Measurements from ENCODE around the gene ZNF154.

Gene ZNF154

DNA sequence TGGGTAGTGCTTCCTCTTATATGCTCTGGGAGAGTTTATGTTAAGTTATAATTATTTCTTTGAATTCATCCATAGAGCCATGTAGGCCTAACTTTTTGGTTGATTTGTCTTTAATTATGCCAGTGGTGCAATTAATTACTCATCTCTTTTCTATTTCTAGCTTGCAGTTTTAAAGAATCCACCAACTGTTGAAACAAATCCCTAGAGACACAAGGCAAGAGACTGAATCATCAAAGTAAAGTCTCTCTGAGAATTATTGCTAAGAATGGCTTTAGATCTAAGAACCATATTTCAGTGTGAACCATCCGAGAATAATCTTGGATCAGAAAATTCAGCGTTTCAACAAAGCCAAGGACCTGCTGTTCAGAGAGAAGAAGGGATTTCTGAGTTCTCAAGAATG lies 33.1 kb downstream of the ZNF154 start:
- no peak for DNase-seq (ENCODE audit: low spot score)

DNA sequence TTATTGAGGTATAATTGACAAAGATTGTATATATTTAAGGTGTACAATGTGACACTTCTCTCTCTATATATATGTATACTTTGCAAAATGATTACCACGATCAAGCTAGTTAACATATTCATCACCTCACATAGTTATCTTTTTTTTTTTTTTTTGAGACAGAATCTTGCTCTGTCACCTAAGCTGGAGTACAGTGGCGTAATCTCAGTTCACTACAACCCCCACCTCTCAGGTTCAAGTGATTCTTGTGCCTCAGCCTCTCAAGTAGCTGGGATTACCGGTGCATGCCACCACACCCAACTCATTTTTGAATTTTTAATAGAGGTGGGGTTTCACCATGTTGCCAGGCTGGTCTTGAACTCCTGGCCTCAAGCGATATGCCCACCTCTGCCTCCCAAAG lies 36.5 kb downstream of the ZNF154 start:
- no peak for DNase-seq (ENCODE audit: low spot score)

DNA sequence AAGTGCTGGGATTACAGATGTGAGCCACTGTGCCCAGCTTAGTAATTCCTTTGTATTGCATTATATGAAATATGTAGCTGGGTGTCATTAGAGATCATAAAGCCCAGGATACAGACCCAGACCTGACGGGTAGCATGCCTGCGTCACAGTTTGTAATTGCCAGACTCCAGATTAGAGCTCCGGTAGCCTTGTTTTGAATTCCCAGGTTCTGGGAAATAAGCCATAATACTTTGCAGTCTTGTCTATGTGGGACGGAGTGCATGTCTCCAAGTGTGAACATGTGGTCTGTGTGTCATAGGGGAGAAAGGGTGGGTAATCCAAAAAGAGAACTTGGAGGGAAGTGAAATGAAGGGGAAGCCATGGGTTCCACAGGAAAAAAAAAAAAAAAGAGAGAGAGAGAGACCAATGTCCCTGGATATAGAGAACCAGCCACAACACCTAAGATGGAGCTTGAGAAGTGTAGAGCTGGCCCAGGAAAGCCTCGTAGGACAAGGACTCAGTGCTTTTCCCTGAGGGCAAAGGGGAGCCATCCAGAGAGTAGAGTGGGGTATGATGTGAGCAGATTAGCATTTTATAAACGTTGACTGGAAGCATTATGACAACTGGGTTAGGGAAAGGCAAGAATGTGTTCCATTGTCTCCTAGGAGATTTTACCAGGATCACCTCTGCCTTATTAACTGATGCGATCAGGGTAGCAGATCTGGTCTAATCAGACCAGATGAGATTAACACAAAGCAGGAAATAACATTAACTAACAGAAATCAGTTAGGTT lies 37.7 kb downstream of the ZNF154 start:
- no peak for DNase-seq (ENCODE audit: low spot score)

DNA sequence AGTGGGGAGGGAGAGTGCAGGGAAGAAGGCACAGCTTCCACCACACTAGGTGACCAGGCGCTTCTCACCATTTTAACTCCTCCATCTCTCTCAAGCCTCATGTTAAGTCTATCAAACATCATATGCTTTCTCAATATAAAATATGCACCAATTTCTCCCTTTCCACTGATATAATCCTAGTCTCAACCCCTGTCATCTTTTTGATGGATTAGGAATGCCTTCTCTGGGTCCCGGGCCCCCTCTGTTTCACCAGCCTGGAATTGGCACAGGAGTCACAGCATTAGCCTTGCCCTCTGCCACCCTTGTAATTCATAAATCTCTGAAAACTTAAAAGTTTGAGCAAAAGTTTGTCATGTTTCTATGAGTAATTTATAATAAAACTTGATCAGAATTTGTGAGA lies 40.4 kb downstream of the ZNF154 start, which contains the start of gene ZSCAN4:
TSS of gene ZSCAN4 (plus strand) at position 301 of the 400 bp plus-strand sequence. CDS start 7,211 bp downstream, outside the sequence.
- DNase-seq (ENCODE audit: low spot score) = no peak

DNA sequence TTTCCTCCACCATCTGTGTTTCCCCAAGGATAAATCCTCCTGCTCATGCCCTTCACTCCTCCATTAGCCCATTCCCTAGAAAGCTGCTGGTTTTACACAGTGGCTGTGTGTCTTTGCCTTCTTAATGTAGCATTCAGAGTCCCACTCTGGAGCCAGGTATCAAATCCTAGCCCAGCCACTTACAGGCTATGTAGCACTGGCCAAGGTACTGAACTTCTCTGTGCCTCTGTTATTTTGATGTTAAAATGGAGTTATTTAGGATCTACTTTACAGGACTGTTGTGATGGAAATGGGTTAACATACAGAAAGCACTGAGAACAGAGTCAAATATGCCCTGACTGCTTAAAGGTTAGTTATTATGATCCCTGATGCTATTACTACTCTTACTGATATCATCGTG lies 41.8 kb downstream of the ZNF154 start:
- no peak for DNase-seq (ENCODE audit: low spot score)

DNA sequence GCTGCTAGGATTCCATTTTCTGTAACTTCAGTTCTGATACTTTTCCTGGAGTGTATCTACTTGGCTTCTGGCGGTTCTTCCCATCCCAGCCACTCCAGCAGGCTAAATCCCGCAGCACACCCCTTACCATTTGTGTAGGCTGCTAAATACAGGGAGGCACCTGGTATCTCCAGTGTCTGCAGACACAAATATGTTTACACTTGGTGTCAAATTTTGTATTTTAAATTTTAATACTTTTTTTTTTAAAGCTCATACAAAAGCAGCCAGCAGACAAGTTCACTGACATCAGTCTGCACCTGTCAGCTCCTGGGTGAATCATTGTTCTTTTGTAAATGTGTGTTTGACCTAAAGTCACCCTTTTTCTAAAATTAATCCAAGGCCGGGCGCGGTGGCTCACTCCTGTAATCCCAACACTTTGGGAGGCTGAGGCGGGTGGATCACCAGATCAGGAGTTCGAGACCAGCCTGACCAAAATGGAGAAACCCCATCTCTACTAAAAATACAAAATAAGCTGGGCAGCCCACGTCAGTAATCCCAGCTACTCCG lies 43.7 kb downstream of the ZNF154 start:
- no peak for DNase-seq (ENCODE audit: low spot score)

DNA sequence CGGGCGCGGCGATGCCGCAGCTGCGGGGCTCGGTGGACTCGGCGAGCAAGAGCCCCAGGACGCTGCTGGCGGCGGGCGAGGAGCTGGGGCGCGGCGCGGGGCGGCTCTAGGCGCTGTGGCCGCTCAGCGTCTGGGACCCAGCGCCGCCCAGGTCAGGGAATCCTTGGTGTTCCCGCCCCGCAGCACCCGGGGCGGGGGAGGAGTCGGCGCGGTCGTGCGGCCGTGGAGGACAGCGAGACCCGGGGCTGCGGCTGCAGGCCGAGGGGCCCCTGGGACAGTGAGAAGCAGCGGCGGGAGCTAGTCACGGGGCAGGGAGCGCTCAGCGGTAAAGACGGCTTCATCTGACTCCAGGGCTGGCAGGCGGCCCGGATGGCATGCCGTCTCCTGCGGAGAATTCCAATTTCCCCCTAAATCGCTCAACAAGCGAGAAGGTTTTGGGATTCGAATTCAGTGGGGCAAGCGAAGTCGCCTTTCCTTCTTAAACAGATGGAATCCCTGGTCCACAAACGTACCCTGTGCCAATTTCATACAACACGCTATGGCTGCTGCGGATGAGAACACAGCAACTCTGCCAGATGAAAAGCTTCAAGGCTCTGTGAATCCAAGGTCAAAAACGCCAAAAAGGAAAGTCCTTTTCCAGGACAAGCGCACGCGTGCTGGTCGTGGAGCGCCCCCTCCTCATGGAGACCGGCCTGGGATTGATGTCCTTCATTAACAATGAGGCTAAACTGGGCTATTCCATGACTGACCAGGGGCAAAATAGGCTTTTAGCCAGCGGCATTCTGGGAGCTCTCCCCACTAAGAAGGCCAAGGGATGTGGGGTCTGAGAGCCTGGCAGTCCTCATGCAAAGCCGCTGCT lies 44.5 kb downstream of the ZNF154 start:
- no peak for DNase-seq (ENCODE audit: low spot score)

DNA sequence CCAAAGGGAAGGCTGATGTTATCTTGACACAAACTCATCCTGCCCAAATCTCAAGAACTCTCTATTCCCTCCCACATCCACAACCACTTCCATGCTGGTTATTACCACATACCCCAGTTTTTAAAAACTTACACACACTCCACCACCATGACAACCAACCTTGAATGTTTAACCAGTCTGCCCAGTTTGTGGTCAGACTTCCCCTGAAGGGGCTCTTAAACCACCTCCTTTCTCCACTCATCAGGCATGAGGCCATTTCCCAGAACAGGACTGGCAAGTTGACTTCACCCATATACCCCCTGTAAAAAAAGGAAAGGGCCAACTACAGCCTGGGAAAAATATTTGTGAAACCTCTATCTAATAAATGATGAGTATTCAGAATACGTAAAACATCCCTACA lies 52.7 kb downstream of the ZNF154 start:
- no peak for DNase-seq (ENCODE audit: low spot score)

DNA sequence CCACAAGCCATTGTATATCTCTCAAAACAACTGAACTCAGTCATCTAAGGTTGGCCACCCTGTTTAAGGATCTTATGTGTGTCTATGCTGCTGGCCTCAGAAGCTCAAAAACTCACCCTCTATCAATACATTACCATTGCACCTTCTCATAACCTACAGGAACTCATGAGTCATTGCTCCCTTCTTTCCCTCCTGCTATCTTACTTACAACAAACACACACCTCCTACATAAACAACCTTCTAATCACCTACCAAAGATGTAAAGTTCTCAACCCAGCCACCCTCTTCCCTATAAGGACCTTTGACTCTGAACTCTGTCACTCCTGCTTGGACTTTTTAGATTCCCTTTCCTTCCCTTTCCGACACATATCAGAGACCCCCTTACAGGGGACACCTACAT lies 53.6 kb downstream of the ZNF154 start:
- no peak for DNase-seq (ENCODE audit: low spot score)

DNA sequence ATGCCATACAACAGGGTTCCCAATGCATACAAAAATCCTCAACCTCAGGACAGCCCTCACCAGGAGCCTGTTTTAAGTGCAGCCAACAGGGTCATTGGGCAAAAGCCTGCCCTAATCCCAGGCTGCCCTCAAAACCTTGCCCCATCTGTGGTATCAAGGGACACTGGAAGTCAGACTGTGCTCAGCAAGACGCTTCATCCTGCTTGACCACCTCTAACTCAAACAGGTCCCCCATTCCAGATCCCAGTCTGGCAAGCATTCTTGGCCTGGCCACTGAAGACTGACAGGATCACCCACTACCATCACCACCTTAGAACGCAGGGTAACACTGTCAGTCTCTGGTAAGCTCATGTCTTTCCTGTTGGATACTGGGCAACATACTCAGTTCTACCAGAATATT lies 55.3 kb downstream of the ZNF154 start:
- no peak for DNase-seq (ENCODE audit: low spot score)

DNA sequence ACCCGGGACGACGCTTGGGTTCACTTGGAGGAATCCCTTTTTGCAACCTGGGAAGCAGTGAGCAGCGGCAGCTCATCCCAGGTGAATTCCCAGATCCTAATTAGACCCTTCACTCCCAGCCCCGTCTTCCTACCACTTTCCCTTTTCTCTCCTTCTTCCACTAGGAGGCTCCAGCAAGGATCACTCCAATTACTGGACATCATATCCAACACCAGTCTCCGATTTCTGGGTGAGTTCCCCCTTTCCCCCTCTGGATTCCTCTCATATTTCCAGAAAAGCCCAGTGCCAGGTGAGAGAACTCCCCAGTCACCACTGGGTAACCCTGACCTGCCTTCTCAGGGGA lies 57.4 kb downstream of the ZNF154 start:
- DNase-seq (ENCODE audit: low spot score) = no peak

DNA sequence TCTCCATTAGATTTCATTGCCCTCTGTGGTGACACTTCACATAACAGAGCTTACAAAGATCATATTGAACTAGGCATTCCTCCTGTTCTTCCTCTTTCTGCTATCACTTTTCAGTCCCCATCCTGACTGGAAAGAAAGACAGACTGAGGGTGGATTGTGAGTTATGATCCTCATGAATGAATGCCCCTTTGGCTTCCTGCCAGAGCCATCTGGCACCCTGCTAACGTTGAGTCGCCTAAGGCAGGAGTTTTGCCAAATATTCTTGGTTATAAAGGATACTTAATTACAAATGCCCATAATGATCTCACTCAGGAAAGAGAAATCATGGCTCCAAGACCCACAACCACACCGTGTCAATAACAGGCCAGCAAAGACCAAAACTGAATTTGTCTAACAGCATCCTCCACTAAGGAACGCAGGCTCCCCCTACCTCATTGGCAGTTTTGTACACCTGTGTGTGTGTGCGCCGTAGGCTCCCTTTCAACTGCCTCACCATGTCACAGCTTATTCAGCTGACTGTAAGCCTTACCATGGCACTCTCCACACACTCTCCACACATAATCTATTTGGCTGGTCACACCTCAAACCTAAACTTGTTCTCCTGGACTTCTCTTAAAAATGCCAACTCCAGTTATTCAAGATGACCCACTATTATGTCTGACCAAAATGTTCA lies 60.5 kb downstream of the ZNF154 start:
- DNase-seq (ENCODE audit: low spot score) = no peak
